ENCODE results near the gene CTU1.

CTU1 gene

DNA sequence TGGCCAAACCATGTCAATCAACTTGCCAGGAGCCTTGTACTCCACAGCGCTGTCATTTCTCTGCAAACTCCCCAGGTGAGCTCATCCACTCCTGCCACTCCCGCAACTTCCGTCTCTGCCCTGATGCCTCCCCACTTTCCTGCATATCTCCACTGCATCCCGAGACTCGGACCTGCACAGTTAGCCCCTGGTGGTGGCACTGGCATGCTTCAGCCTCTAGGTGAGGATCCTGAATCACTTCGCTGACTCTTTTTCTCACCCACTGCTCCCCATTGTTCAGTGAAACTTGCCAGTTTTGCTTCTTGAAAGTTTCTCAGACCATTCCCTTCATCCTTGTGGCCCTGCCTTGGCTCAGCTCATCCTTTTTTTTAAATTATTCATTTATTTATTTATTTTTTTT lies 3.4 kb upstream of the CTU1 start:
- H3K4me3 ChIP-seq (ENCODE audit: low read depth, low read length), result no peak overlapping the region
- ChIA-PET CTCF (no interaction called here), POLR2A (no interaction called here)
- TF ChIP-seq, protein P1, sequence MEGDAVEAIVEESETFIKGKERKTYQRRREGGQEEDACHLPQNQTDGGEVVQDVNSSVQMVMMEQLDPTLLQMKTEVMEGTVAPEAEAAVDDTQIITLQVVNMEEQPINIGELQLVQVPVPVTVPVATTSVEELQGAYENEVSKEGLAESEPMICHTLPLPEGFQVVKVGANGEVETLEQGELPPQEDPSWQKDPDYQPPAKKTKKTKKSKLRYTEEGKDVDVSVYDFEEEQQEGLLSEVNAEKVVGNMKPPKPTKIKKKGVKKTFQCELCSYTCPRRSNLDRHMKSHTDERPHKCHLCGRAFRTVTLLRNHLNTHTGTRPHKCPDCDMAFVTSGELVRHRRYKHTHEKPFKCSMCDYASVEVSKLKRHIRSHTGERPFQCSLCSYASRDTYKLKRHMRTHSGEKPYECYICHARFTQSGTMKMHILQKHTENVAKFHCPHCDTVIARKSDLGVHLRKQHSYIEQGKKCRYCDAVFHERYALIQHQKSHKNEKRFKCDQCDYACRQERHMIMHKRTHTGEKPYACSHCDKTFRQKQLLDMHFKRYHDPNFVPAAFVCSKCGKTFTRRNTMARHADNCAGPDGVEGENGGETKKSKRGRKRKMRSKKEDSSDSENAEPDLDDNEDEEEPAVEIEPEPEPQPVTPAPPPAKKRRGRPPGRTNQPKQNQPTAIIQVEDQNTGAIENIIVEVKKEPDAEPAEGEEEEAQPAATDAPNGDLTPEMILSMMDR (IDR thresholded peaks at IDR 0.05; ENCODE audit: insufficient read depth, low read length, missing control alignments), result no peak
- no peak for DNase-seq (ENCODE audit: low read depth, low spot score)

DNA sequence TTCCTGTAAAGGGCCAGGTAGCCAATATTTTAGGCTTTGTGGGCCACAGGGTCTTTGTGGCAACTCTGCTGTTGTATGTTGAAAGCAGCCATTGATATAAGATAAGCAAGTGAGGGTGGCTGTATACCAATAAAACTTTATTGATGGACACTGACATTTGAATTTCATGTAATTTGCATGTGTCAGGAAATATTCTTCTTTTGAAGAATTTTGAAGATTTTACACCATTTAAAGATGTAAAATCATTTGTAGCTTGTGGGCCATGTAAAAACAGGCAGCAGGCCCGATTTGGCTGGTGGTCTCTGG lies 2.4 kb upstream of the CTU1 start:
- TF ChIP-seq, protein P1 (IDR thresholded peaks at IDR 0.05; ENCODE audit: insufficient read depth, low read length, missing control alignments), result no peak
- CTCF ChIA-PET, result no interaction called here
- no peak for DNase-seq (ENCODE audit: low read depth, low spot score)
- POLR2A ChIA-PET, result no interaction called here
- no peak overlapping the region for H3K4me3 ChIP-seq (ENCODE audit: low read depth, low read length)

DNA sequence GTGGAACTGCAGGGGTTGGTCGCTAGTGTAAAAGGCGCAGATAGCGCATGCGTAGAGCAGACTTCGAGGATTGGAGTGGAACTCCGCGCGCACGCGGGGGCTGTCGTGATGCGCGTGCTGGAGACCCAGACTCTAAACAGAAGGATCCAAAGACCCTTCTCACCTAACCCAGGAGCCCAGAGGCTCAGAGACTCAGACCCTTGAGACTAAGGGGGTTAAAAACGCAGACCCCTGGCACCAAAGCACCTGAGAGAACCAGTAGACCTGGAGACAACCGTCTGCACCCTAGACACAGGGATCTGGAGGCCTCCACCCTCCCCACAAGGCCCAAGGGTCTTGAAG lies 567 bp upstream of the CTU1 start:
- H3K4me3 ChIP-seq (ENCODE audit: low read depth, low read length), result peak overlapping the region; percentile 70
- no peak for DNase-seq (ENCODE audit: low read depth, low spot score)
- CTCF ChIA-PET, result interaction anchor here (1.7 kb wide), 1 partner anchor 12 kb away, joined by 5 read pairs; no protein-coding TSS in a partner anchor
- TF ChIP-seq, protein P1 (IDR thresholded peaks at IDR 0.05; ENCODE audit: insufficient read depth, low read length, missing control alignments), result no peak
- POLR2A ChIA-PET, result no interaction called here

DNA sequence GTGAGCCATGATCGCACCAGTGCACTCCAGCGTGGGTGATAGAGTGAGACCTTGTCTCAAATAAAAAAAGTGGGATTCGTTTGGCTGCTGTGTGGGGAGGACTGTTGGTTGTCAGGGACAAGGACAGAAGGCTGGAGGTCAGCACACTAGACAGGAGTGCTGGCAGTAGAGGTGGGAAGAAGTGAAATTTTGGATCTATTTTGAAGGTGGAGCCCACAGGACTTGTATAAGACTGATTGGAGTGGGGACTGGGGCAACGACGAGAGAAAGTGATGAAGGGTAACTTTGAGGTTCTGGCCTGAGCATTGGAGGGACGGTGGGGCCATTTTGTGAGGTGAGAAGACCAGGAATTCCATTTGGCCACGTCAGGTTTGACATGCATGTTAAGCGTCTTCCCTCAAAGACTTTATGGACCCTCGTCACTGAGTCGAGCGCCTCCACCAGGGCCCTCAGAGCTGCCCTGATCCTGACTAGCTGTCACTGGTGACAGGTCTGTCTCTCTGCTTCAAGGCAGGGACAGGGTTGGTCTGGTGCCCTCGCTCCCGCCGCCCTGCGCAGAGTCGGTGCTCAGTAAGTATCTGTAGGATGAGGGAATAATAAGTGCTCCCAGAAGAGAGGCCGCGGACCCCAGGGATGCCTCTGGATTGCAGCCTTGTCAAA lies 673 bp downstream of the CTU1 start:
- POLR2A ChIA-PET, result no interaction called here
- peak overlapping the region; percentile 92 for H3K4me3 ChIP-seq (ENCODE audit: low read depth, low read length)
- TF ChIP-seq, protein P1 (IDR thresholded peaks at IDR 0.05; ENCODE audit: insufficient read depth, low read length, missing control alignments), result peak; percentile 7
- DNase-seq (ENCODE audit: low read depth, low spot score), result no peak
- CTCF ChIA-PET, result no interaction called here

DNA sequence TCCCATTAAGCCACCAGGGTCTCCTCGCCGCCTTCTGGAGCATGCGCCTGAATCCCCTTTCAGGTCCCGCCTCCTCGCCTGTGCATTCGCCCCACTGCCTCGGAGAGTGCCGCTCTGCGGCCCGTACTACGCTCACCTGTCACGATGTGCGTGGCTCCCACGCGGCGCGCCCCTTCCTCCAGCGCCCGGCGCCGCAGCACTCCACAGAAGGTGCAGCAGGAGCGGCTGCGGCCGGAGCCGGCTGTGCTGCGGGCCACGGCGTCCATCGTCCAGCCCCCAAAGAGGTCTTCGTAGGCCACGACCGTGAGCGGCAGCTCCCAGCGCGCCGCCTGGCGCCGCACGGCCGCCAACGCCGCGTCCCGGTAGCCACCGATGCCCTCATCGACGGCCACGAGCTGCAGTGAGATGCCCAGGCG lies 4.3 kb downstream of the CTU1 start:
- no peak overlapping the region for H3K4me3 ChIP-seq (ENCODE audit: low read depth, low read length)
- no peak for DNase-seq (ENCODE audit: low read depth, low spot score)
- POLR2A ChIA-PET, result no interaction called here
- TF ChIP-seq, protein P1 (IDR thresholded peaks at IDR 0.05; ENCODE audit: insufficient read depth, low read length, missing control alignments), result no peak
- CTCF ChIA-PET, result interaction anchor here (1.0 to 2.0 kb wide), 3 partner anchors 8 to 11 kb away, joined by 3 to 12 read pairs (median 4); no protein-coding TSS in a partner anchor

DNA sequence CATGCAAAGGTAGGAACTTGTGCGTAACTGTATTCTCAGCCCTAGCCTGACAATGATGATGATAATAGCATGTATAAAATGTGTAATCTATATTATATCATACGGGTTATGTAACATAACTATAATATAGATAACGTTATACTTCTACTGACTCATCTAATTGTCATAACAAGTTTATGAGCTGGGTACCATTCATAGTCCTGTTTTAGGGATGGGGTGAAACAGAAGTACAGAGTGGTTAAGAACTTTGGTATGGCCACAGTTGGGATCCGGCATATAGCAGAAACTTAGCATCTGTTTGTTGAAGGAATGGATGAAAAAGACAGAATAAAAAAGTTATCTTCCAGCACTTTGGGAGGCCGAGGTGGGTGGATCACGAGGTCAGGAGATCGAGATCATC lies 5.2 kb downstream of the CTU1 start:
- H3K4me3 ChIP-seq (ENCODE audit: low read depth, low read length), result no peak overlapping the region
- DNase-seq (ENCODE audit: low read depth, low spot score), result no peak
- POLR2A ChIA-PET, result no interaction called here
- TF ChIP-seq, protein P1 (IDR thresholded peaks at IDR 0.05; ENCODE audit: insufficient read depth, low read length, missing control alignments), result no peak
- CTCF ChIA-PET, result interaction anchor here (1.2 kb wide), 1 partner anchor 8 kb away, joined by 4 read pairs; no protein-coding TSS in a partner anchor
